Glomerular visceral epithelial cell (primary cell): ENCODE measurements around the gene FIZ1.

ENCODE experiments used
- DNase-seq: peaks from one replicate; pipeline ENCODE4 v3.0.0-alpha.2; 2016; ENCODE audit errors: extremely low spot score

The FIZ1 gene

GRCh38 chr19:55599468-55599841, at the start of gene FIZ1:
Gene FIZ1 (minus strand): TSS chr19:55599517. CDS start chr19:55597865, 1,652 bp downstream.
- DNase-seq, result peak; percentile 100

GRCh38 chr19:55648585-55649267, 49.4 kb upstream of the FIZ1 start:
- no peak for DNase-seq

GRCh38 chr19:55647732-55648584, 48.6 kb upstream of the FIZ1 start, which contains the start of gene CCDC106:
Gene CCDC106 (plus strand): TSS chr19:55648212. CDS start chr19:55649047, 835 bp downstream.
- DNase-seq, result peak; percentile 70

- DNase-seq, result no peak
Measured at GRCh38 chr19:55646889-55647731, 47.8 kb upstream of the FIZ1 start.

- DNase-seq, result no peak
Measured at GRCh38 chr19:55645512-55645881, 46.2 kb upstream of the FIZ1 start.

GRCh38 chr19:55644842-55645511, 45.7 kb upstream of the FIZ1 start:
- peak; percentile 62 for DNase-seq

- DNase-seq, result no peak
Measured at GRCh38 chr19:55644191-55644833, 45.0 kb upstream of the FIZ1 start.

- peak; percentile 21 for DNase-seq
Measured at GRCh38 chr19:55643887-55644176, 44.5 kb upstream of the FIZ1 start.

- peak; percentile 83 for DNase-seq
Measured at GRCh38 chr19:55643003-55643886, 43.9 kb upstream of the FIZ1 start, which contains the start of gene ZNF581. Gene ZNF581 (plus strand): TSS chr19:55643649. CDS start chr19:55644572, 923 bp downstream.

- peak; percentile 36 for DNase-seq
Measured at GRCh38 chr19:55642153-55643002, 43.1 kb upstream of the FIZ1 start.

- peak; percentile 46 for DNase-seq
Measured at GRCh38 chr19:55641426-55642152, 42.3 kb upstream of the FIZ1 start.

GRCh38 chr19:55640577-55641425, 41.5 kb upstream of the FIZ1 start, which contains the start of gene ZNF580:
Gene ZNF580 (plus strand): TSS chr19:55641002. CDS start chr19:55642509, 1,507 bp downstream.
- DNase-seq, result peak; percentile 87

- DNase-seq, result peak; percentile 64
Measured at GRCh38 chr19:55640043-55640576, 40.8 kb upstream of the FIZ1 start.

GRCh38 chr19:55638864-55639359, 39.6 kb upstream of the FIZ1 start:
- DNase-seq, result peak; percentile 51

- no peak for DNase-seq
Measured at GRCh38 chr19:55637534-55637933, 38.2 kb upstream of the FIZ1 start.

GRCh38 chr19:55636723-55637122, 37.4 kb upstream of the FIZ1 start:
- DNase-seq, result no peak
